Mesodermal cell (in vitro differentiated cells): ENCODE results near the gene B4GALT1.
"Not testable (repeated sequence)": the region's sequence is repeated elsewhere in the genome, so short reads cannot be mapped to it uniquely, and the experiment has no call there.

Source experiments
- H3K27ac ChIP-seq: 2 replicates; pipeline ENCODE4 v1.7.0; 2013; ENCODE audit warnings: mild to moderate bottlenecking, low read depth, low read length, moderate library complexity; ENCODE audit not compliant: severe bottlenecking
- H3K36me3 ChIP-seq: 2 replicates; pipeline ENCODE4 v1.7.1; 2013; ENCODE audit warnings: mild to moderate bottlenecking, low read length, moderate library complexity; ENCODE audit not compliant: control insufficient read depth, insufficient read depth
- H3K4me1 ChIP-seq: one replicate; pipeline ENCODE4 v1.7.1; 2013; ENCODE audit warnings: mild to moderate bottlenecking, low read length; ENCODE audit not compliant: insufficient read depth, control insufficient read depth, poor library complexity, severe bottlenecking
- H3K4me3 ChIP-seq: 2 replicates; pipeline ENCODE4 v1.7.0; 2013; ENCODE audit warnings: low read length, control low read depth, mild to moderate bottlenecking; ENCODE audit not compliant: insufficient read depth, poor library complexity, severe bottlenecking; ENCODE audit errors: extremely low read depth
- H3K9me3 ChIP-seq: 2 replicates; pipeline ENCODE4 v1.7.1; 2013; ENCODE audit warnings: mild to moderate bottlenecking, low read length, moderate library complexity; ENCODE audit not compliant: control insufficient read depth
- WGBS, 2 experiments: methylation state at CpG; one replicate each; pipeline ENCODE4 v1.1.5; 2013; ENCODE audit warnings: missing lambda C conversion rate in 2 of 2; ENCODE audit not compliant: insufficient coverage in 2 of 2; 5-methylcytosine and 5-hydroxymethylcytosine counted together

The B4GALT1 gene

DNA sequence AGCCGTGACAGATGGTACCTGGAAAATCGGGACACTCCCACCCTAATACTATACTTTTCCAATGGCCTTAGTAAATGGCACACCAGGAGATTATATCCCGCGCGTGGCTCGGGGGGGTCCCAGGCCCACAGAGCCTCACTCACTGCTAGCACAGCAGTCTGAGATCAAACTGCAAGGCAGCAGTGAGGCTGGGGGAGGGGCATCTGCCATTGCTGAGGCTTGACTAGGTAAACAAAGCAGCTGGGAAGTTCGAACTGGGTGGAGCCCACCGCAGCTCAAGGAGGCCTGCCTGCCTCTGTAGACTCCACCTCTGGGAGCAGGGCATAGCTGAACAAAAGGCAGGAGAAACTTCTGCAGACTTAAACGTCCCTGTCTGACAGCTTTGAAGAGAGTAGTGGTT, 81.5 kb downstream of the B4GALT1 start:
- 90% methylated on average over 6 to 7 of the region's 9 CpGs for WGBS, 2 experiments

GRCh38 chr9:33082538-33083326, 84.4 kb downstream of the B4GALT1 start:
- WGBS, 2 experiments: 80 to 91% methylated on average over 3 to 5 of the region's 8 CpGs
- no peaks in the 10 kb centered on the region for H3K4me1 ChIP-seq
- H3K36me3 ChIP-seq: no peaks in the 10 kb centered on the region
- H3K4me3 ChIP-seq: no peak overlapping the region
- no peak overlapping the region for H3K27ac ChIP-seq
- H3K9me3 ChIP-seq: no peaks in the 10 kb centered on the region

More for the DNA sequence above, 81.5 kb downstream of the B4GALT1 start:
- H3K4me1 ChIP-seq, H3K9me3 ChIP-seq, H3K4me3 ChIP-seq, H3K36me3 ChIP-seq, H3K27ac ChIP-seq: not testable (repeated sequence)

DNA sequence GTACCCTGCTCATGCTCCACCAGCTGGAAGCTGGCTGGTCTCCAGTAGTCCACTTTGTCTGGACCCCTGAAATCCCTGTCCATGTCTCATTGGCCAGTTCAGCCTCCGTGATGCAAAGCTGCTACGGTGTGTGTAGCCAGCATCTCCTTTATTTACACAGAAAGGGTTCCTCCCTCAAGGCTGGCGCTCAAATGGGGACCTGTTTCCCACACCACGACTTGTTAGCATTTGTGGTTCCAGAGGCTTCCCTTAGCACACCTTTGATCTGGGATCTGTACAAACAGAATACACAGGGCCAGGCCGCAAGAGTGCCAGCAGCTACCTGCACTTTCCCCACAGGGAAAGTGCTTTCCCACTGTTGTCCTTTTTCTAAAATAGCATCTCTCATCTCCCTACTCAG, 85.0 kb downstream of the B4GALT1 start:
- no peak overlapping the region for H3K27ac ChIP-seq
- 91 to 96% methylated on average over 4 to 5 of the region's 5 CpGs for WGBS, 2 experiments
- no peaks in the 10 kb centered on the region for H3K36me3 ChIP-seq

DNA sequence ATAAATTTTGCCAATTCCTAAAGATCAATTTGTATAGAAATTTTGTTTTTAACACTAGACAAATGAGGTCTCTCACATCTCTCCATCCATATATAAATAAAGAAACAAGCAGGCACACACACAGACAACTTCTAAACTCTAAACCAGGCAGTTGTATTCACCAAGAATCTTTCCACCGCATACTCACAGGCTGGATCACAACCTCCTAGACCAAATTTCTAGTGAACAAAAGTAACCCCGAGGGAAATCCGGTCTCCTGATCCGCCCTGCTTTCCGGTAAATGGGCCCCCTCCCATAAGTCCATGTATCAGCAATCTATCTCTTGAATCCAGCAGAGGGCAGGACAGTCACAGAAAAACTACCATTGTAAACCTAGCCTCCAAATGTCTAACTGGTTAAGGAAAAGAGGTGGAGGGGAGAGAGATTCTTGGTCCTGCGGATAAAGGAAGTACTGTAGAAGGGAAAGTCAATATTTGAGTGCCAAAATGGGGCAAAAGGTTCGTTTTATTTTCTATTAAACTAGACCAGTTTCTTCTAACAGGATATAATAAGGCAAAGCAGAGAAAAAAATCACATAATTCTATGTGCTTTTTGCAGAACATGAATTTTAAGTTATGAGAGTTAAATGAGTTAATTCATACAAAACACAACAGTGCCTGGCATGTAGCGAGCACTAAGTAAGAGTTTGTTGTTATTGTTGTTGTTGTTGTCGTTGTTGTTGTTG, 85.8 kb downstream of the B4GALT1 start:
- WGBS, 2 experiments: 15 to 23% methylated on average over 4 to 8 of the region's 9 CpGs
- no peaks in the 10 kb centered on the region for H3K36me3 ChIP-seq
- H3K4me1 ChIP-seq: no peaks in the 10 kb centered on the region
- H3K9me3 ChIP-seq: no peaks in the 10 kb centered on the region
- peak overlapping the region; percentile 26 for H3K4me3 ChIP-seq
- H3K27ac ChIP-seq: peak overlapping the region; percentile 46

More for the DNA sequence above, 85.0 kb downstream of the B4GALT1 start:
- Histone ChIP-seq H3K4me1 (no peaks in the 10 kb centered on the region), H3K4me3 (no peak overlapping the region), H3K9me3 (no peaks in the 10 kb centered on the region)

DNA sequence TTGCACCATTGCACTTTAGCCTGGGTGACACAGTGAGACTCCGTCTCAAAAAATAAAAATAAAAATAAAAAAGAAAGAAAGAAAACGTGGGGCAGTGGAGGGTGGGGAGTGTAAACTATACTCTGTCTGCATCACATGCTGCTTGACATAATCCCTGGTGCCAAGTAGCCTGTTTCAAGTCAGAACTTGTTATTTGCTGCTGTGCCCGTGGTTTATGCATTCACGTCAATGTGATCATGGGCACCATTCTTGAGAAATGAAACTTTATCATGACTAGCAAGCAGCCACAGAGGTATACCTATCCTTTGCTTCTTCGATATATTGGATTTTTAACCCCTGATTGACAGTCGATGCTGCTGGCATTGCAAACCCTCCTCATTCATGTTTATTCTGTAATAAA, 86.6 kb downstream of the B4GALT1 start:
- Histone ChIP-seq H3K27ac (no peak overlapping the region), H3K4me3 (peak overlapping the region; percentile 26), H3K9me3 (no peaks in the 10 kb centered on the region), H3K4me1 (peaks cover 1% of the 10 kb centered on the region), H3K36me3 (no peaks in the 10 kb centered on the region)
- WGBS, 2 experiments: 91% methylated on average over 3 to 4 of the region's 6 CpGs

DNA sequence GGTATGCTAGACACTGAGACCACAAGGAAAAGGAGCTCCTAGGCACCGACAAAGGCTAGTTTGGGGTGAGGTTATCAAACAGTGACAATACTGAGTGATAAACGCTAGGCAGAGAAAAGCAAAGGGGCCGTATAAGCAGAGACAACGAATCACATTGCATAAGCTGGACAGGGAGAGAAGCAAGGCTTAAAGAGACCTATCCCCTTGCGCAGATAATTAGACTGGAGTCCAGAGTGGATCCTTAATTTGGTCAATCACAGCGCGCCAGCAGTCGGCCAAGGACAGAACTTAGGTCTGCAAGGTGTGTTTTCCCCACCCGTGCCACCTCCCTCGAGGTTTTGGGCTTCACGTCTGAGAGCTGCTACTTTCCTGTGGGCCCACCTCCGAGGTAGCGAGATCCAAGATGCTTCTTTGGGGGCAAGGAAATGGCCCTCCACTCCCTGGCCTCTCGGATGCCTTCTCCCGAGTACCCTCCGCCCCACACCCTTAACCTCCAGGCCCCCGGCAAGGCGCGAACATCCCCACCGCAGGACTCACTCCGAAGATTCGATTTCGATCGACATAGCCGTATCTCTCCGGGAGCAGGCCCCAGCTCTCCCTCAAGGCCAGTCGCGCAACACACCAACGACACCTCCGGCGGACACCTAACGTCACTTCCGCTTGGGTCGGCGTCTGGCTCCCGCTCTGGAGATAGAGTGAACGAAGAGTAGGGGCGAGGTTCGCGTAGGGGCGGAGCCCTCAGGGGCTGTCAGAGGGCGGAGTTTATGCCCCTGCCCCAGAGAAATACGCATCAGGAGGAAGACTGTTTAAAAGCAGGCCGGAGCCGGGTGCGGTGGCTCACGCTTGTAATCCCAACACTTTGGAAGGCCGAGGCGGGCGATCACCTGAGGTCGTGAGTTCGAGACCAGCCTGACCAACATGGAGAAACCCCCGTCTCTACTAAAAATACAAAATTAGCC, 90.8 kb downstream of the B4GALT1 start, which contains the start of gene SMU1:
SMU1 (minus strand) TSS at position 629 of the 959 bp plus-strand sequence; CDS start at position 563, 66 bp downstream.
- peak within 1 kb of the TSS; percentile 92 for H3K4me3 ChIP-seq
- H3K4me1 ChIP-seq: peaks cover 9% of the 10 kb centered on the region
- peaks cover 29% of the 10 kb centered on the region for H3K36me3 ChIP-seq
- WGBS, 2 experiments: 0 to 2% methylated on average over 48 of the region's 53 CpGs
- peak within 1 kb of the TSS; percentile 92 for H3K27ac ChIP-seq
- no peaks in the 10 kb centered on the region for H3K9me3 ChIP-seq

- Histone ChIP-seq H3K27ac (no peak overlapping the region), H3K36me3 (peaks cover 97% of the 10 kb centered on the region), H3K9me3 (no peaks in the 10 kb centered on the region), H3K4me1 (no peaks in the 10 kb centered on the region), H3K4me3 (no peak overlapping the region)
- no CpG with 5 or more reads among the region's 1 CpG for WGBS, 2 experiments
These were observed 98.1 kb downstream of the B4GALT1 start for GRCh38 chr9:33068991-33069390.

GRCh38 chr9:33065157-33066076, 101.7 kb downstream of the B4GALT1 start:
- 100% methylated on average over 1 to 2 of the region's 5 CpGs for WGBS, 2 experiments
- H3K27ac ChIP-seq: no peak overlapping the region
- peaks cover 96% of the 10 kb centered on the region for H3K36me3 ChIP-seq
- H3K4me3 ChIP-seq: no peak overlapping the region
- no peaks in the 10 kb centered on the region for H3K9me3 ChIP-seq
- H3K4me1 ChIP-seq: no peaks in the 10 kb centered on the region
